ENCODE data around the gene TMC2.

TMC2 gene

DNA sequence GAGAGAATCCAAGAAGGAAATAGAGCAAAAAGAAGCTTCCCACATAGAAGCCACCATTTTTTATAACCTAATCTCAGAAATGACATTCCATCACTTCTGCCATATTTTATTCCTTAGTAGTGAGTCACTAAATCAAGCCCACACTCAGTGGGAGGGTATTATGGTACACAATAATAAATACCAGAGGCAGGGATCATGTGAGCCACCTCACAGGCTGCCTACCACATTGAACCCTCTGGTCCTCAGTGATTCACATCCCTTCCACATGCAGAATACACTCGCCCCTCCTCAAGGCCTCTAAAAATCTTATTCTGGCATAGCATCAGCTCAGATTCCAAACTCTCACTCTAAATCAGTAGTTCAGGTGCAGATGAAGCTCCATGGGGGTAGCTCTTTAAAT is 49.4 kb downstream of the TMC2 start:
- DNase-seq (ENCODE audit: low read depth in 2 of 2) = peak; percentile 30 to 40

DNA sequence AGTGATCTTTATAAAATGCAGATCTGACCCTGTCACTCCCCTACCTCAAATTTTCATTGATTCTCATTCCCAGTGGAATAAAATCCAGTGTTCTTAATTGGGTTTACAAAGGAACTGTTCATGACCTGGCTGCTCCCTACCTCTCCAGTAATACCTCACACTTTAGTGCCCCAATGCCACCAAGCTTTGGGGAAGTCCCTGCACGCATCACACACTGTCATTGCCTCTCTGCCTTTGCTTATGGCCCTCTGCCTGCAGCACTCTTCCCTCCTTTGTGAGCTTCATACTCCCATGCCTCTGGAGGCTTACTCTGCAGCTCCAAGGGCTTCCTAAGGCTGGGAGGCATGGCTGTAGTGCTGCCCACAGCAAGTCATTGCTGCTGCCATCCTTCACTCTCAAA is 57.4 kb downstream of the TMC2 start:
- no peak for DNase-seq (ENCODE audit: low read depth in 2 of 2)

DNA sequence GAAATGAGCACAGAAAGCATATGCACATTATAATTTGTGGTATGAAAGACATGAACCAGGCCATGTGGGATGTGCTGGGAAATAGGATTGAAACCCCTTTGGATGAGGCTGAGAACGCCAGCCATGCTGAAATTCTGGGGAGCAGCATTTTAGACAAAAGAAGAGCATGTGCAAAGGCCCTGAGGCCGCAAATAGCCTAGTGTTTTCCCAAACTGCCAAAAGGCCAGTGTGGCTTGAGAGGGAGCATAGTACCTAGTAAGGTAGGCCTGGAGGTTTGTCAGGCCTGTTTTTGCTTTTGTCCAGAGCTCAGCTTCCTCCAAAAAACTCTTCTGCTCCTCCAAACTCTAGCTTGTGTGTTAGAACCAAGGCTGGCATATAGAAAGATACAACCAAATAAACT is 58.7 kb downstream of the TMC2 start:
- no peak for DNase-seq (ENCODE audit: low read depth in 2 of 2)

DNA sequence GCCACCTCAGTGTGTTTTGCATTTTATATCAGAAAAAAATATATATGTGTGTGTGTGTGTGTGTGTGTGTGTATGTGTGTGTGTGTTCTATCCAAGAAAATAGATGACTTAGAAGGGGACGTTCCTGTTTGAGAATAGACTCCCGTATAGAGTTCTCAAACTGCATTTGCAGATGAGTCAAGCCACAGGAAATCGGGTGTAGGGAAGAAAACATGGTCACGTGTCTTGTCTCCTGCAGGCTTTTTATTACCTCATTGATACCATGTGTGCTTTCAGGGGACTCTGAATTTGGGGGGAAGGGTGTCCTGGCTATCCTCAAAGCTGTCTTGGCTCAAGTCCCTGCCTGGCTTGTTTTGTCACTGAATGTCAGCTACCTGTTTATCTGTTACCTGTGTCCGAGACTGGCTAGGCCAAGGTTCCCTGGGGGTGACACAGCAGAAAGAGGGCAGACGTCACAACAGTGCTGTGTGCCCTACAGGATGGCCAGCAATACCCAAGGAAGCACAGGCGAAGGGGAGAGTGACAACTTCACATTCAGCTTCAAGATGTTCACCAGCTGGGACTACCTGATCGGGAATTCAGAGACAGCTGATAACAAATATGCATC is 60.4 kb downstream of the TMC2 start:
- peak; percentile 14 to 18 for DNase-seq (ENCODE audit: low read depth in 2 of 2)

DNA sequence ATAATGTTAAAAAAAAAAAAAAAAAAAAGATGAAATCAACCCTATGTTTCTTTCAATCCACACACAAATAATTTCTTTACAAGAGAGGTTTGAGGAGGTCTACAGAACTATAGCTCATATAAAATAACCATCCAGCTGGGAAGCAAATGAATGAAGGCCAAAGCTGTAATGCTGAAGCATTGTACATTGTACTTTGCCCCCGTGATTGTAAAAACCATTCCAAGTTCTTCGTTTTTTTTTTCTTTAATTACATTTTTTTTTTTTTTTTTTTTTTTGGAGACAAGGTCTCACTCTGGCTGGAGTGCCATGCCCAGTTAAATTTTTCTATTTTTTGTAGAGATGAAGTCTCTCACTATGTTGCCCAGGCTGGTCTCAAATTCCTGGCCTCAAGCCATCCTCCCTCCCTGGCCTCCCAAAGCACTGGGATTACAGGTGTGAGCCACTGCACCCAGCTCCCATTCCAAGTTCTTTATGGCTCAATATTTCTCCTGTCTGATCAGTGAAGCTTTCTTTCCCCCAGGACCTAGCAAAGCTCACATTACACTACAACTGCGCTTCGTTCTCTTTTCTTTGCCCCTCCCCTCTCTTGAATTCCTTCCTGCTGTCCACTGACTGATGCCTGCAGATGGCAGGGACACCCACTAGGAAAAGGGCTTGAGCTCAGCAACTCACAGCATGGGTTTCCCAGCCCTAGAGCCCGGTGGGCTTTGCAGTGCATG is 63.1 kb downstream of the TMC2 start:
- DNase-seq (ENCODE audit: low read depth in 2 of 2) = no peak

DNA sequence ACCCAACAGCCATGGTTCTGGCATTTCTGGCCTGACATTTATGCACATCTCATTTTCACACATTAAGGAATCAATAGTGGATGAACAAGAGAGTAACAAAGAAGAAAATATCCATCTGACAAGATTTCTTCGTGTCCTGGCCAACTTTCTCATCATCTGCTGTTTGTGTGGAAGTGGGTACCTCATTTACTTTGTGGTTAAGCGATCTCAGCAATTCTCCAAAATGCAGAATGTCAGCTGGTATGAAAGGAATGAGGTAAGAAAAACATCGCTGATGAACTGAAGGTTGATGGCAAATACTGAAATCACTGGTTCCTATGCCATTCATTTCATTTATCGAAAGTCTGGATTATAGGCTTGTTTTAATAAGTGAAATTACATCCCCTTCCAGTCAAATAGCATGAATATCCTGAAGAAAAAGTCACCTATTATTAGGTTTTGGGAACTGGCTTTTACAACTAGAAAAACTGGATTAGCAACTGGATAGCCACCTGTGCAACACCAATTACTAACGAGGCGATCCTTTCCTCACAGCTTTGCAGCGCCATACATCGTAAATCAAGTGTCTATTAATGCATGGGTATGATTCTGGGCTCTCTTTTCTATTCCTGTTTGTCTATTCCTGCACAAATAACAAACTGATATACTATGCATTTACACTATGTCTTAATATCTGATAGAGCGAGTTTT is 65.8 kb downstream of the TMC2 start:
- no peak for DNase-seq (ENCODE audit: low read depth in 2 of 2)

DNA sequence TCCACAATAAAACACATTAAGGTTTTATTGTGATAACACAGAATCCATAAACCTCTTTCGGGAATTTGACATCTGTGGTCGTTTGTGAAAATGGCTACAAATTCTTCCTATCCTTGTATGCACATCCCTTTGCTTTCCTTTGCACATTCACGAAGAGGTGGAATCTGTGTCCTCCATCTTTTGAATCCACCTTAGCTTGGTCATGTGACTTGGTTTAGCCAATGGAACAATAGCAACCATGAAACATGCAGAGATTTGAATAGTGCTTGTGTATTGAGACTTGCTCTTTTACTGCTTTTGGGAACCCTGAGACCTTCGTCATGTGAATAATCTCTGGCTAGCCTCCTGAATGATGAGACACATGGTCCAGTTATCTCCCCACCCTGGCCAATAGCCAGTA is 66.4 kb downstream of the TMC2 start:
- DNase-seq (ENCODE audit: low read depth in 2 of 2) = no peak

DNA sequence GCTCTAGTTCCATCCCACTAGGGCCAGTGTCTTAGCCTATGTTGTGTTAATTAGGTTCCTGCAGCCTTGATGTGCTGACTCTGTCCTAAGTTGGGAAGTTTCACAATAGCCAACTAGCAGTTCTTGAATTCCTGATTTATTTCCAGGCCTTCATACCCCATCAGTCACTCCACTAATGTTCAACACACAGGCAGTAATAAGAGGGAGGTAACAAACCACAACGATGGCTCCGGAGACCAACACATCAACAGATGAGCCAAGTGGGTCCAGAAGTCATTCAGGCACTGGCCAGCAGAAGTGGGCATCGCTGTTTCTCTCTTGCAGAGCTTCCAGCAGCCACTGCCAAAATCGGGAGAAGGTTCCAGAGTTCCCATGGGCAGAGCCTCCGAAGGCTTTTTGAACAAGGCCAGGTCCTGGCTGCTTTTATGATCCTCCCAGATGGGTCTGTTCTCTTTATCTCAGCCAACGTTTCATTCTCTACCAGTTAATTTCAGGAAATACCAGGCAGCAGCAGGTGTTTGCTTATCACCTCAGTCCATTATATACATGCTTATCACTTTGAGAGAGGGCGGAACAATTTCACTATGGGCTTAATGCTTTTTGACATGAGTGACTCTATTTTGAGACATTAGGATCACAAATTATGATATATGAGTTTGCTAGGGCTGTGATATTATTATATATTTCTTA is 67.6 kb downstream of the TMC2 start:
- no peak for DNase-seq (ENCODE audit: low read depth in 2 of 2)

DNA sequence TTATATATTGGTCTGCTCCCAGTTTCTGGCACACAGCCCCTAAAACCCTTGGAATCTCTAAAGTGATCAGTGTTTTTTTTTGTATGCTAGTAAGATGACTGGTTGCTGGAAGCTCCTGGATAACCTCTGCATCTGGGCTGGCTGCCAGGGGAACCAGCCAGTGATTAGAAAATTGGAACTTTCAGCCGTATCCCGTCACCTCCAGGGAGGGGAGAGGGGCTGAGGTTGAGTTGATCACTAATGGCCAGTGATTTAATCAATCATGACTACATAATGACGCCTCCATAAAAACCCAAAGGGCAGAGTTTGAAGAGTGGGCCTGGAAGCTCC is 68.1 kb downstream of the TMC2 start:
- DNase-seq (ENCODE audit: low read depth in 2 of 2) = no peak

DNA sequence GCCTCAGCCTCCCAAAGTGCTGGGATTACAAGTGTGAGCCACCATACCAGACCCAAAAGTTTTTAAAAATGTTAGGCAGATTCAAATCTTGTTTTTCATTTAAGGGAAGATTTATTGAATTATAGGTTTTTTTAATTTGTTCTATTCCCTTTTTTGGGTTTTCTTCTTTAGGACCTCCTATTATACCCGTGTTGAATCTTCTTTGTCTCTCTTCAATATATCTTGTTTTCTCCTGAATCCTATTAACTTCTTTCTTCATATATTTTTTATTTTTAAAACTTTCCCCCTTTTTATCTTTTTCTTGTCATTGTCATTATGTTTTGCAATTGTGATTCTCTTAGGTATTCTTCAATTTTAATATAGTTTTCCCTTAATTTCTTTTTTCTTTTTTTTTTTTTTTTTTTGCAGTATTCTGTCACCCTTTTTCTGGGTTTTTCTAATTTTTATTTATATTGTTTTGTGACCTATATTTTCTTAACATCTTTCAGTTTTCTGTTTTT is 70.2 kb downstream of the TMC2 start:
- DNase-seq (ENCODE audit: low read depth in 2 of 2) = no peak

DNA sequence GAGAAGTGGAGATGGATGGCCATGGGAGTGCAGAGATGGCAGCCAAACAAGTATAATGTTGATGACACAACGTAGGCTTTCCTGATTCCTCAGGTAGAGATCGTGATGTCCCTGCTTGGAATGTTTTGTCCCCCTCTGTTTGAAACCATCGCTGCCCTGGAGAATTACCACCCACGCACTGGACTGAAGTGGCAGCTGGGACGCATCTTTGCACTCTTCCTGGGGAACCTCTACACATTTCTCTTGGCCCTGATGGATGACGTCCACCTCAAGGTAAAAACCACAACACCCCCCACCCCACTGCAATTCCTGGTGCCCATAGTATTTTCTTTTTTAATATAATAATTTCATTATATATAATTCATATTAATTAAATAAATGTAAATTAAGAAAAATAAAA is 74.0 kb downstream of the TMC2 start:
- DNase-seq (ENCODE audit: low read depth in 2 of 2) = no peak

DNA sequence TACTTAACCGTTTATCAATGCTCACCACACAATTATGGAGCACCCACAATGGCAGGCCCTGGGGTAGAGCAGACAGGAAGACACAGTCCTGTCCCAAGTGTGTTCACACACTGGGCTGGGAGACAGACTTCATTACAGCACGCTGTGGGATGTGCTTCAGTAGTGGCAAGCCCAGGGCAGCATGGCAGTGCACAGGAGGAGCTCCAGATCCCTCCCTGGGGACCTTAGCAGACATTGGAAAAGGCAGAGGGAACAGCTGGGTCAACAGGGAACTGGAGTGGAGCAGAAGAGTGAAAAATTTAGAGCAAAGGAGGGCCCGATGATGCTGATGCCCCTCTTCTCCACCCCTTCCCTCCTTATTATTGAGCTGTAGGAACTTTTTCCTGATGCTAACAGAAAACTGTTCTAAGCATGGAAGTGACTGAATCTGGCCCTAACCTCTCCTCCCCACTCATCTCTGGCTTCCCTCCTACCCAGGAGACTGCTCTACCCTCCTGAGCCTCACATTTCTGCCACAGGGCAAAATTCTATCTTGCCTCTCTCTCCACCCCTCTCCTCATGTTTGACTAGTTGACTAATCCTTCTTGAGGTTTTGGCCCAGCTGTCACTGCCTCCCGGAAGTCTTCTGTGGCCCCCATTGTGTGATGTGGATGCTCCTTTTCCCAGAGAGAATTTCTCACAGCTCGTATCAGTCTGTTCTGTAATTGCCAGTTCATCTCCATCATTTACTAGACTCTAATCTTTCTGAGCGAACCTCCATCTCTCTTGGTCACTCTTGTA is 74.8 kb downstream of the TMC2 start:
- DNase-seq (ENCODE audit: low read depth in 2 of 2) = no peak

DNA sequence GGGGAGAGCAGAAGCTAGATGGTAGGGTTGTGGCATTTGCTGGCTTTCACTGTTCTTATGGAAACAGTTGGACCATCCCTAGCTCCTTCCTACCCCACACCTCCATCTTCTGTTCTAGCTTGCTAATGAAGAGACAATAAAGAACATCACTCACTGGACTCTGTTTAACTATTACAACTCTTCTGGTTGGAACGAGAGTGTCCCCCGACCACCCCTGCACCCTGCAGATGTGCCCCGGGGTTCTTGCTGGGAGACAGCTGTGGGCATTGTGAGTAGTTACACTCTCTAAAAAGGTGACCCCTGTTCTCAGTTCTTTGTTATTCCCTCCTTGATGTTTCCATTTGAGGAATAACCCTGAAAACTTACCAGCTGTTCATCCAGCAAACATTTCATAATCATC is 75.7 kb downstream of the TMC2 start:
- no peak for DNase-seq (ENCODE audit: low read depth in 2 of 2)

DNA sequence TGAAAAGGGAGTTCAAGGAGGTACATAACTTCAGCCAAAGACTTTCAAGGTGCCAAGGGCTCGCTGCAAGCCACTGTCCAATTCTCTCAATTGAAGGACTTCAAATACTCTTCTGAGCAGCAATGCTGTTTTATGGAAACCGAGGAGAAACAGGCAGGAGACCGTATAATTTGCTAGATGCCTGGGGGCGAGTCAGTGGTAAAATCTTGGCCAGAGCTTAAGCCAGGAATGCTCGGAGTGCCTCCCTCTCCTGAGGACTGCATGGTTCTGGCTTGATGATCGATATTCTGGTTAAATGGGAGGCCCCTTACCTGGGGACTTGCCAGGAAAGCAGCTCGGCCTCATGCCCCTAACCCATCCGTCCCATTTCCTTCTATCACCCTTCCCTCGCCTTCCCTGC is 80.3 kb downstream of the TMC2 start:
- no peak for DNase-seq (ENCODE audit: low read depth in 2 of 2)

DNA sequence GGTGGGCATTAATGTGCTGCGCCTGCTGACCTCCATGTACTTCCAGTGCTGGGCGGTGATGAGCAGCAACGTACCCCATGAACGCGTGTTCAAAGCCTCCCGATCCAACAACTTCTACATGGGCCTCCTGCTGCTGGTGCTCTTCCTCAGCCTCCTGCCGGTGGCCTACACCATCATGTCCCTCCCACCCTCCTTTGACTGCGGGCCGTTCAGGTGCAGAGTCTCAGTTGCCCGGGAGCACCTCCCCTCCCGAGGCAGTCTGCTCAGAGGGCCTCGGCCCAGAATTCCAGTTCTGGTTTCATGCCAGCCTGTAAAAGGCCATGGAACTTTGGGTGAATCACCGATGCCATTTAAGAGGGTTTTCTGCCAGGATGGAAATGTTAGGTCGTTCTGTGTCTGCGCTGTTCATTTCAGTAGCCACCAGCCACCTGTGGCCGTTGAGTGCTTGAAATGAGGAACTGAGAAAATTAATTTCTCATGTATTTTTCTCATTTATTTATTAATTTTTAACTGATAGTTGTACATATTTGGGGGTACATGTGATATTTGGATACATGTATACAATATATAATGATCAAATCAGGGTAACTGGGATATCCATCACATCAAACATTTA is 80.8 kb downstream of the TMC2 start:
- no peak for DNase-seq (ENCODE audit: low read depth in 2 of 2)

DNA sequence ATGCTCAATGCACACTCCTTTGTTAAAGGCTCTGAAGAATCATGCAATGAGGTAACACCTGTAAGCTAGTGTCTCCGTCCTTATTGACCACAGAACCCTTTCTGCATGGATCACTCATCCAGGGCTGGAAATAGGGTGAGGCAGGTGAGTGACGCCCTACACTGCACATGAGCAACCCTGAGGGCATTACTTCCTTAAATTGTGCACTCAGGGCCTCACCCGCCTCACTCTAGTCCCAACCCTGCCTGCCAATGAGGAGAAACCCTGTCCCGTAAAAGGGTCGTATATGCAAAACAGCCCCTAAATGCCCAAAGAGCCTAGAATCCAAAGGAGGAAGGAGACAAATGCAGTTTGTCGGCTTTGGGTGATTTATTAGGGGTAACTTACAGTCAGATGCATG is 82.4 kb downstream of the TMC2 start:
- no peak for DNase-seq (ENCODE audit: low read depth in 2 of 2)

DNA sequence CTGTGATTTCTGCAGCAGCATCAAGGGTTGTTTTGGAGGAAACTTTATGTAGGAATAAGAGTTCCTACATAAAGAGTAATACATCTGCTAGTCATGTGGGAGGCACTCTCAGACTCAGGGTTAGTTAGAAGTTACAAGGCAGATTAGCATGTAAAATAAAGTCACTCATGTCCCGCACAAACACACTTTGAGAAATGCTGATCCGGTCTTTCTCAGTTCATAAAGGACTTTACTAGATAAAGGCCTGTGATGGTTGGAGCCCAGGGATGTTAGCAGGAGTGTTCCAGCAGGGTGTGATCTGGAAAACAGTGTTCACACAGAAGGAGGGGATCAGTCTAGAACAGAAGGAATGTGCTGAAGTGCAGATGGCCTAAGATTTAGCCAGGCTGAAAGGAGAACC is 83.0 kb downstream of the TMC2 start:
- no peak for DNase-seq (ENCODE audit: low read depth in 2 of 2)

DNA sequence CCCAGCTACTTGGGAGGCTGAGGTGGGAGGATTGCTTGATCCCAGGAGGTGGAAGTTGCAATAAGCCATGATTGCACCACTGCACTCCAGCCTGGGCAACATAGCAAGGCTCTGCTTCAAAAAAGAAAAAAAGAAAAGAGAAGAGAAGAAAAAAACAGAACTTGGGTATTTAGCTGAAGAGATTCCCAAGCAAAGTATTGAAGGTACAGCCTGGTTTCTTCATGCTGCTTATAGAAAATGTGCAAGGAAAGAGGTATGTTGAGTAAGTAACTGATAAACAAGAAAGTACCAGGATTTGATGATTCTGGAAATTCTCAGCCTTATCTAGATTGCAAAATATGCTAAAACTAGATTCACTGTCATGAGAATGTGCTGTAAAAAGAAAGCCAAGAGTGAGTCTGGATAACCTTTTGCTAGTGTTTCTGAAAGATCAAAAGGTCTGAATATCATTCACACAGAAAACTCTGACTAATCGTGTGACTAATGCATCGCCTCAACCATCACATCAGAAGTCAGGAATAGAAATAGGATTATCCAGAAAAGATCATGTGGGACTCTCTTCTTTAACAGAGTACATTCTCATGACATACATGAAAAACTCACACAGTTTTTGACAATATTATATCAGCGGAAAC is 83.7 kb downstream of the TMC2 start:
- no peak for DNase-seq (ENCODE audit: low read depth in 2 of 2)

DNA sequence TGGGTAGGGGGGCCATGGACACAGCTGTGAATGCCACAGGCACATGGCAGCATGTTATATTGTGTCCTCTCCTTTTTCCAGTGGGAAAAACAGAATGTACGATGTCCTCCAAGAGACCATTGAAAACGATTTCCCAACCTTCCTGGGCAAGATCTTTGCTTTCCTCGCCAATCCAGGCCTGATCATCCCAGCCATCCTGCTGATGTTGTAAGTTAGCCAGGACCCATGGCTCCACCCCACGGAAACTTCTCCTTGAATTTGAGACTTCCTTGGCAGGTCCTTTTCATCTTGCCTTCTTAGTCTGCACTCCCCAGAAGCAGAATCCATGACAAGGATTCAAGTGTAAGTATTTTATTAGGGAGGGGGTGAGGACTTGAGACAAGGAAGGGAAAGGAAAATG is 87.8 kb downstream of the TMC2 start:
- no peak for DNase-seq (ENCODE audit: low read depth in 2 of 2)

DNA sequence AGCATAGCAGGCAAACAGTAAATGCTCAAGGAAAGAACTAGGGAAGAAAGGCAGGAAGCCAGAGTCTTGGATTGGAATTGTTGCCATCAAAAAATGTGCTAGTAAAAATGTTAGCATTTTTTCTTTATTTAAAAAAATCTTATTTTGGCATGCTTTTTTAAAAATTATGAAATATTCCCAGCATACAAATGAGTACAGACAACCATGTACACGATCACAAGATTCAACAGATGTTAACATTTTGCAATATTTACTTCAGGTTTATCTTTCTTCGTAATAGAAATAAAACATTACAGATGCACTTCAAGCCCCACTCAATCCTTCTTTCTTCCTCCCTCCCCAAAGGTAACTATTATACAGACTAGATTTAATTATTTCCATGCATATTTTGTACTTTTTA is 88.7 kb downstream of the TMC2 start:
- DNase-seq (ENCODE audit: low read depth in 2 of 2) = no peak

Data from fibroblast of skin of left quadriceps (primary cell).